GM19395 (cell line): ENCODE results near the gene SLC2A4RG.
"Not testable (repeated sequence)": the region's sequence is repeated elsewhere in the genome, so short reads cannot be mapped to it uniquely, and the experiment has no call there.

Experiments used
- ATAC-seq: cut with Tn5 transposase; IDR thresholded peaks from one replicate; pipeline ENCODE4 v1.9.1; 2021; ENCODE audit warnings: mild to moderate bottlenecking, moderate library complexity; ENCODE audit not compliant: unreplicated experiment

SLC2A4RG gene

GRCh38 chr20:63709149-63709527 is 30.4 kb upstream of the SLC2A4RG start:
- no peak for ATAC-seq

DNA sequence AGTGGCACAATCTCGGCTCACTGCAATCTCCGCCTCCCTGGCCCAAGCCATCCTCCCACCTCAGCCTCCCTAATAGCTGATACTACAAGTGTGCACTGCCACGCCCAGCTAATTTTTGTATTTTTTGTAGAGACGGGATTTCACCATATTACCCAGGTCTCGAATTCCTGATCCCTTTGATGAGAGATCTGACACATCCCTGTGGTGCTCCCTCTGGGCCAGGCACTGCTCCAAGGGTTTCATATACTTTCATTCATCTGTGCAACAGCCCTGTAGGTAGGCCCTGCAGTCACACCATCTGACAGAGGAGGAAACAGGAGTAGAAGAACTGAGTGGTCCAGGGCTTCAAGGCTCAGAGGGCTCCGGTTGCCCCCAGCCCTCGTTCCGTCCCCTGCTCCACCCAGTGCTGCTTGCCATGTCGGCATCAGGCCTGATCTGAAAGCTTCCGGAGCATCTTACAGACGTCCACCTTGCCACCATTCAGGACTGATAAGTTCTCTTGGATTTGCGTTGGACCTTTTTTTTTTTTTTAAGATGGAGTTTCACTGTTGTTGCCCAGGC is 28.4 kb upstream of the SLC2A4RG start:
- ATAC-seq: no peak

DNA sequence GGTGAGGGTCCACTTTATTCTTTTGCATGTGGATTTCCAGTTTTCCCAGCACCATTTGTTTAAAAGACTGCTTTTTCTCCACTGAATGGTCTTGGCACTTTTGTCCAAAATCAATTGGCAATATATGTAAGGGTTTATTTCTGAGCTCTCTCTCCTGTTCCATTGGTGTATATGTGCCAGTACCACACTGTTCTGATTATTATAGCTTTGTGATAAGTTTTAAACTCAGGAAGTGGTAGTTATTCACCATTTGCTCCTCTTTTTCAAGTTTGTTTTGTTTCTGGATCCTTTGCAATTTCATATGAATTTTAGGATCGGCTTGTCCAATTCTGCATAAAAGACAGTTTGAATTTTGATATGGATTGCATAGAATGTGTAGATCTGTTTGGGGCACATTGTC is 27.4 kb upstream of the SLC2A4RG start:
- ATAC-seq: no peak

DNA sequence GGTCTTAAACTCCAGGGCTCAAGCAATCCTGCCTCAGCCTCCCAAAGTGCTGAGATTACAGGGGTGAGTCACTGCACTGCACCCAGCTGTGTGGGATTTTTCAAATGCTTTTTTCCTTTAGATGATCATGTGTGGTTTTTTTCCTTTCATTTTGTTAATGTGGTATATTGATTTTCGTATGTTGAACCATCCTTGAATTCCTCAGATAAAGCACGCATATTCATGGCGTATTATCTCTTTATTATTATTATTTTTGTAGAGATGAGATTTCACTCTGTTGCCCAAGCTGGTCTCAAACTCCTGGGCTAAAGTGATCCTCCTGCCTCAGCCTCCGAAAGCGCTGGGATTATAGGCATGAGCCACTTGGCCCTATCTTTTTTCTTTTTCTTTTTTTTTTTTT is 24.7 kb upstream of the SLC2A4RG start:
- ATAC-seq: no peak

- no peak for ATAC-seq
These were observed 20.6 kb upstream of the SLC2A4RG start for GRCh38 chr20:63718996-63719395.

- not testable (repeated sequence) for ATAC-seq
These were observed 16.5 kb upstream of the SLC2A4RG start for GRCh38 chr20:63722967-63723622.

- ATAC-seq: not testable (repeated sequence)
These were observed 9.3 kb upstream of the SLC2A4RG start for GRCh38 chr20:63730189-63730733.

DNA sequence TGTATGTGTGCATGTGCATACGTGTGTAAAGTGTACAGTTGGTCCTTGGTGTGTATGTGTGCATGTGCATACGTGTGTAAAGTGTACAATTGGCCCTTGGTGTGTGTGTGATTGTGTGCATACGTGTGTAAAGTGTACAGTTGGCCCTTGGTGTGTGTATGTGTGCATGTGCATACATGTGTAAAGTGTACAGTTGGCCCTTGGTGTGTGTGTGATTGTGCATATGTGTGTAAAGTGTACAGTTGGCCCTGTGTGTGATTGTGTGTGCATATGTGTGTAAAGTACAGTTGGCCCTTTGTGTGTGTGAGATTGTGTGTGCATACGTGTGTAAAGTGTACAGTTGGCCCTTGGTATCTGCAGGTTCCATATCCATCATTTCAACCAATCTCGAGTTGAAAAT is 8.2 kb upstream of the SLC2A4RG start:
- ATAC-seq: no peak

DNA sequence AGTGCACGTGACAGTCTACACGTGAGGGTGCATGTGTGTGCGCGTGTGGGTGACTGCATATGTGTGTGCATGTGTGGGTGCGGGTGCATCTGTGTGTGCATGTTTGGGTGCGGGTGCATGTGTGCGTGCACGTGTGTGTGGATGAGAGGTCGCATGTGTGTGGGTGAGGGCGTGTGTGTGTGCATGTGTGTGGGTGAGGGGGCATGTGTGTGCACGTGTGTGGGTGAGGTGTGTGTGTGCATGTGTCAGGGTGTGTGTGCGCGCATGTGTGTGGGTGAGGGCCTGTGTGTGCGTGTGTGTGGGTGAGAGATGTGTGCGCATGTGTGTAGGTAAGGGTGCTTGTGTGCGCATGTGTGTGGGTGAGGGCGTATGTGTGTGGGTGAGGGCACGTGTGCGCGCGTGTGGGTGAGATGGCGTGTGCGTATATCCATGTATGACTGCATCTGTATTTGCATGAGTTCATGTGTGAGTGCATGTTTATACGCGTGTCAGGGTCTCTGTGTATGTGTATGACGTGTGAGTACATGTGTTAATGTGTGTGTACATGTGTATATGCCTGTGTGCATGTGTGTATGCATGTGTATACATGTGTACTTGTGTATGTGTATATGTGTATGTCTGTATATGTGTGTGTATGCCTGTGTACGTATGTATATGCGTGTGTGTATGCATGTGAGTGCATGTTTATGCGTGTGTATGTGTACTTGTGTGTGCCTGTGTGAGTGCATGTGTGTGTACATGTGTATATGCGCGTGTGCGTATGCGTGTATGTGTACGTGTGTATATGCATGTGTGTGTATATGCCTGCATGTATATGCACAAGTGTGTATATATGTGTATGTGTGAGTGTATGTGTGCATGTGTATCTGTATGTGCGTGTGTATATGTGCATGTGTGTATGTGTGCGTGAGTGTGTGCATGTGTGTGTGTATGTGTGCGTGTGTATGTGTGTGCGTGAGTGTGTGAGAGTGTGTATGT is 7.2 kb upstream of the SLC2A4RG start:
- no peak for ATAC-seq

- no peak for ATAC-seq
These were observed 6.5 kb upstream of the SLC2A4RG start for GRCh38 chr20:63733117-63733516.

- ATAC-seq: no peak
These were observed 5.9 kb upstream of the SLC2A4RG start for GRCh38 chr20:63733579-63734081.

- ATAC-seq: no peak
These were observed 5.2 kb upstream of the SLC2A4RG start for GRCh38 chr20:63734111-63734945.

- no peak for ATAC-seq
These were observed 4.4 kb upstream of the SLC2A4RG start for GRCh38 chr20:63734946-63735858.

DNA sequence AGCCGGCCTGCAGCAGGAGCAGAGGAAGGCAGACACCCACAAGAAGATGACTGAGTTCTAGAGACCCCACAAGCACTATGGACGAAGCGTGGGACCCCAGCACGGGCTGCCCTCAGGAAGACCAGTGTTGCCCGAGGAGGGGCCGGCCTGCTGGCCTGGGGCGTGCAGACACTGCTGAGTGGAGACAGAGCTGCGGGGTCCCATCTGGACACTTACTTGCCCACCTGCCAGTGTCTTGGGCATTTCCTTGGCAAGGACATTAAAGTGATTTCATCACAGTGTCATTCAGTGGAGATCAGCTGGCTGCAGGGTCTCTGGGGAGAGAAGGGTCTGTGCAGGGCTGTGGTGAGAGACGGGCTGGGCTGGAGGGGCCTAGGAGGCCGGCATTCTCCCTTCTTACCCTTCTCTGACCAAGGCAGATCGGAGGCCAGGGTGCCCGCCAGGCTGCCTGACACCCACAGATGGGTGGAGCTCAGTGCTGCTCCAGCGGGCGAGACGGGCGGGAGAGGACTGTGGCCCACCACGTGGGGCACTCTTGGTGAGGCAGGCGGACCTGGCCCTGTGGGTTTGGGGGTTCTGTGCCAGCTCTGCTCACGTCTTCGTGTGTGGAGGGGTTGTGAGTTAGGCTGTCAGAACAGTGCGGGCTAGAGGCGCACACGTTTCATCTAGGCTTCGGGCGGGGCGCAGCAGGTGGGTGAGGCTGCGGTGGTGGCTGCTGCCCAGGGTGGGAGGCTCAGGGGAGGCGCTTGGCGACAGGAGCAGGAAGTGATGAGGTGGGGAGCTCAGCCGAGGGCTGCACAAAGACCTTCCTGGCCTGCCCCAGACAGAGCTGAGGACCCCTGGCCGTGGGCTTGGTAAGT is 3.5 kb upstream of the SLC2A4RG start, which contains the start of gene LIME1:
Gene LIME1 (plus strand): TSS at position 806 of the 860 bp plus-strand sequence. CDS start 886 bp downstream, outside the sequence.
- no peak for ATAC-seq

DNA sequence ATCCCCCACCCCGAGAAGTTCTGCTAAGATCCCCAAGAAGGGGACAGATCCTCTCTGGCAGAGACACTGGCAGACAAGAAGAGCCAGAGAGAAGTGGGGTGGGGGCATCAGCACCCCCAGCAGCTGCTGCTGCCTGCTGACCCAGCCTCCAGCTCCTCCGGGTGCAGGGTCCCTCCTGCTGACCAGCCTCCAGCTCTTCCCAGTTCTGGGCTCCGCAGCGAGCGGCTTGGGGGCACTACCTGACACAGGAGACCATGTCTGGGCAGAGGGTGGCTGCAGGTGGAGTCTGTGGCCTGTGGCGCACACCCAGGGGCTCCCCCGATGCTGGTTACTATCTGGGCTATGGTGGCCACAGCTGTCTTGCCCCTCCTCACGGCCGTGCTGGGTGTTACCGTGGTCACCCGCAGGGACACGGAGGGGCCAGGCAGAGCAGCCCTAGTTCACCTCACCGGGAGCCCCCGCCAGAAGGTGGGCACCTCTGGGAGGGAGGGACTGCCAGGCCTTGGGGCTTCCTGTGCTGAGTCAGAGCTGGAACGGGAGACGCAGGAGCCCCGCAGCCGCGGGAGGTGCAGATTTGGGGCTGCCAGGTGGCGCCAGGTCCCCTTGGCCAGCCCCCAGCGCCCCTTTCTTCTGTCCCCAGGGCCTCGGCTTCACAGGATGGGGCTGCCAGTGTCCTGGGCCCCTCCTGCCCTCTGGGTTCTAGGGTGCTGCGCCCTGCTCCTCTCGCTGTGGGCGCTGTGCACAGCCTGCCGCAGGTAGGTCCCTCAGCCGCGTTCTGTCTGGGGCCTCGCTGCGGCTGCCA is 2.5 kb upstream of the SLC2A4RG start:
- no peak for ATAC-seq

GRCh38 chr20:63737695-63737944 is 2.0 kb upstream of the SLC2A4RG start:
- ATAC-seq: no peak

DNA sequence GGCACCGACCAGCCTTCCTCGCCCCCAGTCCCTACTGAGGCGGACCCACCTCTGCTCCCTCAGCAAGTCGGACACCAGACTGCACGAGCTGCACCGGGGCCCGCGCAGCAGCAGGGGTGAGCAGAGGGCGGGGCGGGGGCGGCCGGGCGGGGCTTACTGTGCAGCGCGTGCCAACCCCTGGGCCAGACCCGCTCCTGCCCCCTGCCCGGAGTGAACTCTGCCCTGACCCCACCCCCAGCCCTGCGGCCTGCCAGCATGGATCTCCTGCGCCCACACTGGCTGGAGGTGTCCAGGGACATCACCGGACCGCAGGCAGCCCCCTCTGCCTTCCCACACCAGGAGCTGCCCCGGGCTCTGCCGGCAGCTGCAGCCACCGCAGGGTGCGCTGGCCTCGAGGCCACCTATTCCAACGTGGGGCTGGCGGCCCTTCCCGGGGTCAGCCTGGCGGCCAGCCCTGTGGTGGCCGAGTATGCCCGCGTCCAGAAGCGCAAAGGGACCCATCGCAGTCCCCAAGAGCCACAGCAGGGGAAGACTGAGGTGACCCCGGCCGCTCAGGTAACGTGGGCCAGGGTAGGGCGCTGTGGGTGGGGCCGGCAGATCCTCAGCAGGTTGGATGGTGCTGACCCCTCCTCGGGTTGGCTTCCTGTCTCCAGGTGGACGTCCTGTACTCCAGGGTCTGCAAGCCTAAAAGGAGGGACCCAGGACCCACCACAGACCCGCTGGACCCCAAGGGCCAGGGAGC is 1.5 kb upstream of the SLC2A4RG start:
- no peak for ATAC-seq
